HepG2 (cell line): ENCODE measurements around the gene NIPAL4. TPM values are rescaled to one million over a fixed set of nuclear protein-coding genes. Genes with fewer than 3 reads are reported as not detected.

Experiments
- ATAC-seq: fragments of 200-7000 bp; cut with Tn5 transposase; 3 replicates; pipeline ENCODE4 v1.9.1; 2020; ENCODE audit warnings: mild to moderate bottlenecking, moderate library complexity
- BruUV-seq: library from RNA; stranded (reverse); fragments of 400-500 nt; replicated peaks from 2 replicates; lab custom pipeline; 2021; lab: Mats Ljungman, UMichigan
- CTCF ChIA-PET: fragments of 300-600 bp; formaldehyde crosslinking; extraction: SDS; loops from one replicate; lab custom pipeline; 2021; ENCODE audit warnings: low total read pairs, inconsistent platforms, low intra/inter-chr PET ratio; lab: Yijun Ruan, JAX
- POLR2A ChIA-PET: fragments of 350-600 bp; sonication (Branson Sonifier 250); formaldehyde crosslinking; loops from one replicate; lab custom pipeline; 2020; ENCODE audit warnings: antibody characterized with exemption, inconsistent platforms; lab: Yijun Ruan, JAX
- DNase-seq: peaks from one replicate; pipeline ENCODE4 v3.0.0-alpha.2; 2015; ENCODE audit warnings: low spot score
- FAIRE-seq: peaks from 3 replicates; lab custom pipeline; 2011; peaks lifted over from hg19 to GRCh38; lab: Jason Lieb, UNC
- H2AFZ ChIP-seq: one replicate; pipeline ENCODE4 v1.6.1; 2011; ENCODE audit warnings: low read length, inconsistent platforms
- H3K27ac ChIP-seq: fragments of 300-600 bp; 3 replicates; pipeline ENCODE4 v1.8.0; 2011; ENCODE audit warnings: mixed run types, mild to moderate bottlenecking, mixed read lengths, low read length, inconsistent platforms; ENCODE audit not compliant: insufficient read depth; ENCODE audit errors: extremely low read length
- H3K27me3 ChIP-seq, 2 experiments: fragments of 200-600 bp in 1 of 2; 2 replicates in 1 of 2; 3 replicates in 1 of 2; pipeline versions ENCODE4 v1.6.0 to v1.8.0; 2011; ENCODE audit warnings: low read length in 2 of 2, mild to moderate bottlenecking in 2 of 2, moderate library complexity in 2 of 2, inconsistent platforms in 1 of 2; ENCODE audit not compliant: insufficient read depth in 2 of 2, control insufficient read depth in 1 of 2
- H3K36me3 ChIP-seq, 2 experiments: fragments of 200-600 bp in 1 of 2; replicated peaks in 1 of 2; 2 replicates in 1 of 2; 3 replicates in 1 of 2; pipeline versions ENCODE4 v1.5.1 to v1.8.0; 2011; ENCODE audit warnings: low read length in 2 of 2, inconsistent platforms in 1 of 2; ENCODE audit not compliant: insufficient read depth in 2 of 2, control insufficient read depth in 1 of 2
- H3K4me1 ChIP-seq: 2 replicates; pipeline ENCODE4 v1.5.1; 2012; ENCODE audit warnings: low read length, inconsistent platforms; ENCODE audit not compliant: insufficient read depth
- H3K4me2 ChIP-seq: 2 replicates; pipeline ENCODE4 v1.6.0; 2011; ENCODE audit warnings: low read depth, low read length, inconsistent platforms
- H3K4me3 ChIP-seq, 3 experiments: fragments of 200-600 bp in 1 of 3; sonication (generic), shearing (Covaris generic) in 1 of 3; replicated peaks in 1 of 3; 2 replicates each; pipeline ENCODE4 v1.5.1; 2011 to 2016; ENCODE audit warnings: low read length in 3 of 3, inconsistent platforms in 2 of 3, low read depth in 2 of 3, mild to moderate bottlenecking in 2 of 3, control low read depth in 1 of 3, mixed read lengths in 1 of 3; ENCODE audit not compliant: insufficient read depth in 1 of 3
- H3K79me2 ChIP-seq: one replicate; pipeline ENCODE4 v1.6.1; 2011; ENCODE audit warnings: low read length, inconsistent platforms; ENCODE audit not compliant: insufficient read depth
- H3K9ac ChIP-seq: 2 replicates; pipeline ENCODE4 v1.6.0; 2011; ENCODE audit warnings: mild to moderate bottlenecking, low read depth, low read length, inconsistent platforms; ENCODE audit not compliant: insufficient read depth
- H3K9me3 ChIP-seq: 2 replicates; pipeline ENCODE4 v1.5.1; 2012; ENCODE audit warnings: mild to moderate bottlenecking, low read length
- H4K20me1 ChIP-seq: 2 replicates; pipeline ENCODE4 v1.6.0; 2011; ENCODE audit warnings: inconsistent platforms, mild to moderate bottlenecking, low read length, moderate library complexity; ENCODE audit not compliant: insufficient read depth
- AHR ChIP-seq: IDR thresholded peaks from 2 replicates; pipeline ENCODE4 v1.6.1; 2018; ENCODE audit warnings: missing genetic modification reagents, missing compliant biosample characterization
- YY1 ChIP-seq: IDR thresholded peaks from 2 replicates; pipeline ENCODE4 v1.6.1; 2011; ENCODE audit warnings: low read length, low read depth, moderate library complexity, mild to moderate bottlenecking; ENCODE audit not compliant: insufficient read depth, insufficient replicate concordance
- ZFAT ChIP-seq: sonication (generic); formaldehyde crosslinking; conservative IDR thresholded peaks from 2 replicates; pipeline ENCODE4 v1.8.1; 2023; ENCODE audit warnings: missing genetic modification reagents, inconsistent platforms
- ZNF180 ChIP-seq: sonication (generic); formaldehyde crosslinking; IDR thresholded peaks from 2 replicates; pipeline ENCODE4 v1.4.0; 2020; ENCODE audit warnings: low read depth, missing genetic modification reagents, borderline replicate concordance
- WGBS: methylation state at CpG from one replicate; pipeline ENCODE4 v1.1.6; 2017; ENCODE audit warnings: low lambda C conversion rate; 5-methylcytosine and 5-hydroxymethylcytosine counted together
- in situ Hi-C: cut with HindIII; loops from 2 replicates; pipeline ENCODE4 v1.10.0; 2017; ENCODE audit warnings: low pct_unique_long_range_greater_than_20kb; ENCODE audit not compliant: extremely low pct_ligation_motif_present
- intact Hi-C: fragments of 100-400 bp; cut with micrococcal nuclease; formaldehyde crosslinking; loops from one replicate; pipeline ENCODE4 v1.10.0; 2022; ENCODE audit not compliant: unreplicated experiment
- polyA plus RNA-seq, 8 experiments: library from polyadenylated mRNA; depleted of rRNA in 3 of 8; stranded (reverse) in 7 of 8; unstranded in 1 of 8; fragments of >200 nt; fragmentation: Illumina TruSeq in 4 of 8; extraction: Trizol in 4 of 8; gene quantifications; 2 replicates each; pipeline versions ENCODE4 v1.2.1 to v1.2.3, GENCODE V29; 2011 to 2016; ENCODE audit warnings: low read depth in 4 of 8, missing spikeins in 1 of 8, mixed read lengths in 1 of 8; ENCODE audit not compliant: insufficient read depth in 1 of 8
- total RNA-seq, 5 experiments: library from RNA; depleted of rRNA; stranded (reverse); fragments of >200 nt; fragmentation: Illumina TruSeq; extraction: Trizol; gene quantifications; 2 replicates each; pipeline ENCODE4 v1.2.3, GENCODE V29; 2016; ENCODE audit warnings: low read depth in 1 of 5
- TF ChIP-seq, protein P1 (sequence below): IDR thresholded peaks from 2 replicates; pipeline ENCODE4 v1.6.1; 2016; ENCODE audit warnings: low read depth, missing genetic modification reagents, missing compliant biosample characterization

Gene NIPAL4
- total and polyA plus RNA-seq, 2 of the 13 experiments (the other 11 are each of a cell fraction or from before 2014, with no cell fraction given) = not detected

DNA sequence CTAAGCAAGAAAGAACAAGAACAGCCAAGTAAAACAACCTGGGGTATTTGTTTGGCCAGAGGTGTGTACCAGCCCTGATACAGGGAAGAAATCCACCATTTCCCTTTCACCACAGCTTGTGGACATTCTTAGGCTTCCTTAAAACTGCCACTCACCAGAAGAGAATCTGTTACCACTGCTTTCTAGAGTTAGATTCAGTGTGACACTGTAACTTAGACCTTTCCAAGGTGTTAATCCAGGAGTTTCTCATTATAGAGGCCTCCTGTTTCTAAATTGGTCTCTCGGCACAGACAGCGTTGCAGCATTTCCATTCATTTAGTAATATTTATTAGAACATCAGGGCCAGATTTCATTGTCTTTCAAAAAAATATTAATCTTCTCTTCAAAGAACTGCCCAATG is 55.0 kb downstream of the NIPAL4 start (continued):
- TF ChIP-seq, protein P1, sequence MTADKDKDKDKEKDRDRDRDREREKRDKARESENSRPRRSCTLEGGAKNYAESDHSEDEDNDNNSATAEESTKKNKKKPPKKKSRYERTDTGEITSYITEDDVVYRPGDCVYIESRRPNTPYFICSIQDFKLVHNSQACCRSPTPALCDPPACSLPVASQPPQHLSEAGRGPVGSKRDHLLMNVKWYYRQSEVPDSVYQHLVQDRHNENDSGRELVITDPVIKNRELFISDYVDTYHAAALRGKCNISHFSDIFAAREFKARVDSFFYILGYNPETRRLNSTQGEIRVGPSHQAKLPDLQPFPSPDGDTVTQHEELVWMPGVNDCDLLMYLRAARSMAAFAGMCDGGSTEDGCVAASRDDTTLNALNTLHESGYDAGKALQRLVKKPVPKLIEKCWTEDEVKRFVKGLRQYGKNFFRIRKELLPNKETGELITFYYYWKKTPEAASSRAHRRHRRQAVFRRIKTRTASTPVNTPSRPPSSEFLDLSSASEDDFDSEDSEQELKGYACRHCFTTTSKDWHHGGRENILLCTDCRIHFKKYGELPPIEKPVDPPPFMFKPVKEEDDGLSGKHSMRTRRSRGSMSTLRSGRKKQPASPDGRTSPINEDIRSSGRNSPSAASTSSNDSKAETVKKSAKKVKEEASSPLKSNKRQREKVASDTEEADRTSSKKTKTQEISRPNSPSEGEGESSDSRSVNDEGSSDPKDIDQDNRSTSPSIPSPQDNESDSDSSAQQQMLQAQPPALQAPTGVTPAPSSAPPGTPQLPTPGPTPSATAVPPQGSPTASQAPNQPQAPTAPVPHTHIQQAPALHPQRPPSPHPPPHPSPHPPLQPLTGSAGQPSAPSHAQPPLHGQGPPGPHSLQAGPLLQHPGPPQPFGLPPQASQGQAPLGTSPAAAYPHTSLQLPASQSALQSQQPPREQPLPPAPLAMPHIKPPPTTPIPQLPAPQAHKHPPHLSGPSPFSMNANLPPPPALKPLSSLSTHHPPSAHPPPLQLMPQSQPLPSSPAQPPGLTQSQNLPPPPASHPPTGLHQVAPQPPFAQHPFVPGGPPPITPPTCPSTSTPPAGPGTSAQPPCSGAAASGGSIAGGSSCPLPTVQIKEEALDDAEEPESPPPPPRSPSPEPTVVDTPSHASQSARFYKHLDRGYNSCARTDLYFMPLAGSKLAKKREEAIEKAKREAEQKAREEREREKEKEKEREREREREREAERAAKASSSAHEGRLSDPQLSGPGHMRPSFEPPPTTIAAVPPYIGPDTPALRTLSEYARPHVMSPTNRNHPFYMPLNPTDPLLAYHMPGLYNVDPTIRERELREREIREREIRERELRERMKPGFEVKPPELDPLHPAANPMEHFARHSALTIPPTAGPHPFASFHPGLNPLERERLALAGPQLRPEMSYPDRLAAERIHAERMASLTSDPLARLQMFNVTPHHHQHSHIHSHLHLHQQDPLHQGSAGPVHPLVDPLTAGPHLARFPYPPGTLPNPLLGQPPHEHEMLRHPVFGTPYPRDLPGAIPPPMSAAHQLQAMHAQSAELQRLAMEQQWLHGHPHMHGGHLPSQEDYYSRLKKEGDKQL = no peak
- TF ChIP-seq YY1 (no peak), ZFAT (CRISPR knock-in tag) (no peak), AHR (CRISPR knock-in tag) (no peak)

DNA sequence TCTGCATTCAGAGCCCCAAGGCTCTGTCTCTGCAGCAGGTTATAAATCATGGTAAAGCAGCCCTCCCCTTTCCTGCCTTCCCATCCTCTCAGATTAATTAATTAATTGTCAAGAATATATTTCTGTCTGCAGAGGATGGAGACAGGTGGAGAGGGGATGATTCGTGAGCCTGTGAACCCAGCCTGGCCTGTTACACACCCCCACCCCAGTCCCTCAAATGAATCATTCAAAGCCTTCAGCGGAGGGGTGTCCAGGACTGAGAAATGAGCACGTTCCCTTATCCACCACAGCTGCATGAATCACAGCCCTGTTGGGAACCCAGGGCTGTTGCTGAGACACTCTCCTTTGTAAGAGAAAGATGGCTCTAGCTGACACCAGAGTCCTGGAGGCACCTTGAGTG is 56.0 kb downstream of the NIPAL4 start:
- Histone ChIP-seq H3K4me2 (no peak overlapping the region), H3K9me3 (no peaks in the 10 kb centered on the region), H3K4me1 (peaks cover 23% of the 10 kb centered on the region), H2AFZ (no peak overlapping the region), H3K36me3 (no peaks in the 10 kb centered on the region), H3K27me3 (no peaks in the 10 kb centered on the region), H3K4me3 (no peak overlapping the region), H3K9ac (no peak overlapping the region), H3K79me2 (no peaks in the 10 kb centered on the region), H4K20me1 (no peaks in the 10 kb centered on the region), H3K27ac (no peak overlapping the region)
- ChIA-PET POLR2A (no interaction called here), CTCF (no interaction called here)
- WGBS = 64% methylated on average over 2 of the region's 3 CpGs
- FAIRE-seq = no peak
- in situ Hi-C loops (no loop called here), intact Hi-C loops (no loop called here)
- TF ChIP-seq ZNF180 = no peak
- no peak for ATAC-seq
- BruUV-seq = no TSS peak
- no peak for DNase-seq
